GM20431 (cell line): ENCODE measurements around the gene MAP7.

ENCODE experiments used
- in situ Hi-C: fragments of 300-500 bp; cut with MseI, MboI; formaldehyde crosslinking; loops from one replicate; pipeline ENCODE4 v1.15.0; 2020; ENCODE audit warnings: low sequenced_read_pairs; ENCODE audit not compliant: unreplicated experiment

Gene MAP7

DNA sequence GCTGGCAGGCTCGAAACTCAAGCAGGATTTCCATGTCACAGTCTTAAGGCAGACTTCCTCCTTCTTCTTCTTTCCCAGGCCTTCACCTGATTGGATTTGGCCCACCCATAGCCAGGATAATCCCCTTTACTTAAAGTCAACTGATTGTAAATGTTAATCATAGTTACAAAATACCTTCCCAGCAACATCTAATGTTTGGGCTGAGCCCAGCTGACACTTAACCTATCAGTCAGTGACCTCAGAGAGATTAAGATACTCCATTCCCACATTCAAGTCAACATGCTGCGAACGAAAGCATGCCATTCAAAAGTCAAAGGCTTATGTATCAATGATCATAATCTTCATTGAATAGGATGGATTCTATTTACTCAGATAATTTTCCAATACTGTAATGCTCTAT is 16.0 kb downstream of the MAP7 start:
- in situ Hi-C loops: no loop called here

DNA sequence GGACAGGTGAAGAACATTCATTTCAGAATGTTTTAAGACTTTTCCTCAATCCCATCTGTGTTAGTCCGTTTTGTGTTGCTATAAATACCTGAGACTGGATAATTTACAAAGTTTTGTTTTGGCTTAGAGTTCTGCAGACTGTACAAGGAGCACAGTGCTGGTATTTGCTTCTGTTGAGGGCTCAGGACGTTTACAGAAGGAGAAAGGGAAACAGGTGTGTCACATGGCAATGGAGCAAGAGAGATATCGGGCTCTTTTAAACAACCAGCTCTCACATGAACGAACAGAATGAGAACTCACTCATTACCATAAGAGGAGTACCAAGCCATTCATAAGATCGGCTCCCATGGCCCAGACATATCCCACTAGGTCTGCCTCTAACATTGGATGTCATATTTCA is 16.7 kb downstream of the MAP7 start:
- in situ Hi-C loops: no loop called here

DNA sequence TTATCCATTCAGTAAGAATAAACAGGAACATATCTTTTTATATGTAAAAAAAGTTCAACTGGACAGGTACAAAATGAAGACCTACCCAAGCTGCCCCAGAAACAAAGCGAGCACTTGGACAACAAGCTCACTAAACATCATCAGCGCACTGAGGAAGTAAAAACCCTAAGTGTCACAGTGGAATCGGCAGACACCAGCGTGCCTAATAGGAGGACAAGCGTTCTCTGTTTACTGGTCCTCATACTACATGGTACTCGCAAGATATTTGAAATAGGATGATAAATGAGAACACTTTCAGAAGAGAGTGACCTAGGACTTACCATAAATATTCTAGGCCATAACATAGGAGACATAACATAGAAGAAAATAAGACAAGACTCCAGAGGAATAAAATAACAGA is 18.2 kb downstream of the MAP7 start:
- in situ Hi-C loops: no loop called here

DNA sequence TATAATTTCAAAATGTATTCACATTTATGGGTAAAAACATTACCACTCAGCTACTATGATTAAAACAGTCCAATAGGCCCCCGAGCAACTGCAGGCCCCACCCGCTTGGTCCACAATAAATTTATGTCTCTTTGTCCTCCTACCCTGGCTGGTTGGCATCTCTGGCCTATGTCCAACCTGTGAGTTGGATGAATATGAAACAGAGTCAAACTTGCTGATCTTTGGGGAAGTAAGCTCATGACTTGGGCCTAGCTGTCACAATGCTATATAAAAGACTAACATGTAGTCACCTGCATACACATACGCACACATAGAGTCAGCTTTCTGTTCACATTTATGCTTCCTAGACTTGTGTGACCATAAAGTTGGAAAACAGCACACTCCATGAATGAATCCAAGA is 20.5 kb downstream of the MAP7 start:
- in situ Hi-C loops: no loop called here

DNA sequence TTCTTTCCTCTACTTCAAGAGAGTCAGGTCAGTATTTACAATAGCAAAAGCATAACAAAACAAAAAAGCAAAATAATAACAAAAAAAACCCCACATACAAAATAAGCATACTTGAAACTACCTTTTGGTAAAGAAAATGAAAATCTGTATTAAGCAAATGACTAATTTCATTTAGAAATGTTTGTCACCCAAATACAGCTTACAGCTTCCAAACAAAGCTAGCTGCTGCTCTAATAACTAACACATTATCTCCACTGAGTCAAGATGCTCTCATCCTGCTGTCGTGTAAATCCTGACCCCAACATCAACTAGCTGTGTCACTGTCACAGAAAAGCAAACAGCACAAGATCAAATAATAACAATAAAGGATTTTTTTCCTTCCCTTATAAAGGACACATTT is 21.7 kb downstream of the MAP7 start:
- in situ Hi-C loops: no loop called here

DNA sequence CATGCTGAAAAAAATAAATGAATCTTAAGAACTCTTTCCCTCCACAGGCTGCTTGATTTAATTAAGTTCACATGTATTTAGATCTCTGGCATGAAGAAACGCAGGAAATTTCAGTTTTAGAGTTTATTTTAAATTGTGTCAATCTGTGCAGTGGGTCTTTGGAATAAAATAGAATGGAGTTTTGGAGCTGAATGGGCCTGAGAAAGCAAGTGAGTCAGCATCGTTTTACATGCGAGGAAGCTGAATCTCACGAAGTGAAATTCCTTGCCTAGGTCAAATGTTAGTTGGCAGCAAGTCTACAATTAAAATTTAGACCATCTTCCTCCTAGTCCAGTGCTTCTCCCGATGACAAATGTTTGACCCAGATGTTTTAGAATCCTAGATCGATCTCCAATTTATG is 22.4 kb downstream of the MAP7 start:
- in situ Hi-C loops: no loop called here

DNA sequence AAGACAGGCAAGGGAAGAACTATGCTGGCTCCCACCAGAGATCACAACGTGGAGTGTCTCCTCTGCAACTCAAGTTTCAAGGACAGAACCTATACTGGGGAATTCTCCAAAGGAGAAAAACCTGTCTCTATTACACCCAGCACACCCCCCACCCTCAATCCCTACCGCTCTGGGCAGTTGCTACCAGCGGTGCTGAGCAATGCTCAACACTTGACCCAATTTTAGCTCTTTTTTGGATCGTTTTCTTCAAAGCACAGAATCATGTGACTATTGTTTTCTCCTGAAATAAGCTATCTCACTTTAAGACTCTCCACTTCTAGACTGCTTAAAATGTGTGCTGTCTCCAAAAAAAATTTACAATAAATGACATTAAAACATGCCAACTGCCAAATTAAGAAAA is 23.3 kb downstream of the MAP7 start:
- in situ Hi-C loops: no loop called here

DNA sequence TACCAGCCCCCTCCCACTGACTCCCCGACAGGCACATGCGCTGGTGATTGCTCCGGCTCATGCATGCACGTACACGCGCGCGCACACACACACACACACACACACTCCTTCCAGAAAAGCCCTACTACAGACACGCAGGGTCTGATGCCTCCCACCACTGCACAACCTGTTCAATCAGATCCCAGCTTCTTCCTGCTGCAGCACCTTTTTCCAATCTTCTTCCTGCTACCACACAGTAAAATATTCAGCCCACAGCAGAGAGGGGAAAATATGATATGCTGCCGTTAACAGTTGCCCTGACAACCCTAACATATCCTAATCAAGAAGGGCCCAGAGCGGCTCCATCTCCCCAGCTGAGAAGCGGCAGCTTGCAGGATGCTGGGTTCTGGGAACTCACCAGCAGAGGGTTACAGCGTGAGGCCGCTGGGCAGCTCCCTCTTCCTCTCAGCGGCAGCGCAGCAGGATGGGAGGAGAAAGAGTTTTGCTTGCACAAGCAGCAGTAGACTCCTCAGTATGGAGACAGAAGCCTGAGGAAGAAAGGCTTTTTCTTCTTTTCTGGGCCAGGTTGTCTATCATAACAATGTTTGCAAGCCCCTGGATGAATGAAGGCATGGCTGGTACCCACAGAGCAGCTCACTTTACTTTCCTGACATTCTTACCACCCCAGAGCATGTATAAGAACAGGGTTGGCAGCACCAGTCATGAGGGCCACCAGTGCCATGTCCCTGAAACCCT is 23.9 kb downstream of the MAP7 start:
- in situ Hi-C loops: no loop called here

DNA sequence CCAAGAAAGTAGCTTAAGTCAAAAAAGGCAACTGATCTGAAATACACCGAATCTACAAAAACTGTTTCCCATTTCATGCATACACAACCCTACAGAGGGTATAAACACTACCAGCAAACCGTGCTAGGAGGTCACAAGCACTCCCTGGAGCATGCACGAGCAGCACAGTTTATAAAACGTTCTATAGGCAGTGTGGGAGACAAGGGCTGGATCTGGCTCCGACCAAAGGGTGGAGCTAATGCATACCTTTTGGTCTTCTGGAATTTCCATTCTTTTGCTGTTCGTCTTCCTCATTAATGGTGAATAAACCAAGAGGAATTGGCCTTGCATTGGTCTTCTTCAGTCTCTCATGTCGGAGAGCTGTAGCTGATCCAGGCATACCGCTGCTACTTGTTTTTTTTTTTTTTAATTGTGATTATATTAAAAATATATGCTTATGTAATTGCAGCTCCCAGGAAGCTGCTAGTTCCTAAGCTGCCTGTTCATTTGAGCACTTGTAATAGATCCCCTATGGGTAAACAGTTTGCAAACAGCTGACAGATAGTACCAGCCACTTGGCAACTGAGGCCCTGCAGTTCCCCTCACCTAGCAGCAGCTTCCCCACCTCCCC is 24.5 kb downstream of the MAP7 start:
- in situ Hi-C loops: no loop called here

DNA sequence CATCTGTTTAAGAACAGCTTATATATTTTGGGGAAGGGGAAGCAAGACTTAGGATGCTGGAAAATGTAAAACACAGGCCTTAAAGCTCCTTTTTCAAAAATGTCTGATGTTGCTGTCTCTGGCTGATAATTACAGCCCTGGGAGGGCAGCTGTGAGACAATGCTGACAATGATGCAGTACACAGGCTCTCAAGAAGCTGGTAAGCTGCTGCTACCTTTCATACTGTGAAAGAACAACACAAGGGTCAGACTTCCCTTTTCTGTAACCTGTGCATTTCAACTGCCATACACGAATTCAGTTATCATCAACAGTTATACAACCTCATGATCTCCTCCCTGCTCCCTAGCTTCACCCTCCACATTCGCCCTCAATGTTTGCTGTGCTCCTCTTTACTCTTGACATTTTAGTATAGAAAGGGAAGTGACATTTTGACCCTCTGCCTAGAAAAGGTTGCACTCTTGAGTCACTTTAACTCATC is 25.2 kb downstream of the MAP7 start:
- in situ Hi-C loops: no loop called here

DNA sequence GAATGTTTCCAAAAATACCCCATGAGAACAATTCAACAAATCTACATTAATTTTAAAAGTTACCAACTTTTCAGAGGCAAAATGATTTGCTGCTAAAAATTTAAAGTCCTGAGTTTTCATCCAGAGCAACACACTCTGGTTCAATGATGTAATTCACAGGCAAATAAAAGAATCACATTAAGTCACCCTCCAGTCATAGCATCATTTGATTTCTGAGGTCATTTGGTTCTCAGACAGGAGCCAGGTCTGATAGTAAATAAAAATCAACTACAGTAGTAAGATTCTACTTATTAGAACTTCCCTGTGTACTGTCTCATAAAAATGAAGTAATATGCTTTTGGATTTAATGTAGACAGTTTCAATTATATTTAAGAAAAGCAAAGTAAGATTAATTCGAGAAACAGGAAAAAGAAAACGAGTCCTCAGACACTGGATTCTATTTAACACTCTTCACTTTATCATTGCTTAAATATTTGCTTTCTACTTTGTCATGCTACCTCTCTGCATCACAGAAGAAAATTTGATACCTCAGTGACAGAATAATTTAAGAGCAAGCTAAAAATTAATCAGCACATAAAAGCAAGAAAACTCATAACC is 25.8 kb downstream of the MAP7 start:
- in situ Hi-C loops: no loop called here

DNA sequence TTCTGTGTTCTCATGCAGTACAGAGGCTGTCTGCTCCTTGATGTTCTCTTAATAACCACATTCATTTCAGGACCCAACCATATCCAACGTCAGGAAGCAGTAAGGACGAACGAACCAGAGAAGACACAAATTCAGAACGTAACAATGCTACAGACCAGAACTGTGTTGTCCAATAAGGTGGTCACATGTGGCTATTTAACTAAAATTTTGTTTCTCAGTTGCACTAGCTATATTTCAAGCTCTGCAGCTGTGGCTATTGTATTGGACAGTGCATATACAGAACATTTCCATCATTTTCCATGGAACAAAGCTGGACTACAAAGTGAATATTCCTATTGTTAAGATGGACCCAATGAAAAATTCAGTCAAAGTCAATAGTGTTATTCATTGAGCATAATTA is 27.0 kb downstream of the MAP7 start:
- in situ Hi-C loops: no loop called here

DNA sequence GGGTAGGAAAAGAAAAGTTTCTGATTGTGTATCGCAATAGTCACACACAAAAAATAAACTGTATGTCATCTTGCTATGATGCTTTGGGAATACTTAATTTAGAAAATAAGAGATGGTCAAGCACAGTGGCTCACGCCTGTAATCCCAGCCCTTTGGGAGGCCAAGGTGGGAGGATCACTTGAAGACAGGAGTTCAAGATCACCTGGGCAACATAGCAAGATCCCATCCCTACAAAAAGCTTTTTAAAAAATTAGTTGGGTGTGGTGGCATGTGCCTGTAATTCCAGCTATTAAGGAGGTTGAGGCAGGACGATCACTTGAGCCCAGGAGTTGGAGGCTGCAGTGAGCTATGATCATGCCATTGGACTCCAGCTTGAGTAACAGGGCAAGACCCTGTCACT is 27.6 kb downstream of the MAP7 start:
- in situ Hi-C loops: no loop called here

DNA sequence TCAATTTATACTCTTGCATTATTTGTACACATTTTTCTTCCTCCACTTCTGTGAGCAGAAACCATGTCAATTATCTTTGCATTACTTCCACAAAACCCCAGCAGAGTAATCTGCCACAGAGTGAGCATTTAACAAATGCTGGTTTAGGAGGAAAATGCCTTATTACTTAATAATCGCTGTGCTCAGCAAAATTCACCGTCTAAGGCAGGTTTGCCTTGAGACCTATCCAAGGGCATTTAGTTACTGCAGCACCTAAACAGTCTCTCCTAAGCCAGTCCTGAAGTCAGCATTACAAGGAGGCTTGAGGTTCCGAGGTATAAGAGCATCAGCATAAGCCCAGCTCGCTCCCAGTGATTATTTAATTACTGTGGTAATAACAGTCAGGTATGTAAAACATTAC is 28.3 kb downstream of the MAP7 start:
- in situ Hi-C loops: no loop called here

DNA sequence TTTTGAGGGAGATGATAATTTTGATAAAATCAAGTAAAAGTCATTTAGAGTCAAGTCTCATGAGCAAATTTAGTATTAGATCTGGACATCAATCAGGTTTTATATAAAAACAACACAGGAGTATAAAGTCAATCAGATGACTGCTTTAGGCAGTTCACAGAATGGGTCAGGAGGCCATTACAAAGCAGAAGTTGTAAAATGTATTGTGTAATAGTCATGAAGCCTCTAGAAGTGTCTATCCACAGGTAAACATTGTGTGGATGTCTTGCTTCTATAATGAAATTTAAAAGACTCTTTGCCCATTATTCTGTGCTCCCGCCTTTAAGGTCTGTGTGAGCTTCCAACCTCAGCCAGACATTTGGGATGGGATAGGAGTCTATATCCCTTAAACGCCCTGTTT is 28.8 kb downstream of the MAP7 start:
- in situ Hi-C loops: no loop called here

DNA sequence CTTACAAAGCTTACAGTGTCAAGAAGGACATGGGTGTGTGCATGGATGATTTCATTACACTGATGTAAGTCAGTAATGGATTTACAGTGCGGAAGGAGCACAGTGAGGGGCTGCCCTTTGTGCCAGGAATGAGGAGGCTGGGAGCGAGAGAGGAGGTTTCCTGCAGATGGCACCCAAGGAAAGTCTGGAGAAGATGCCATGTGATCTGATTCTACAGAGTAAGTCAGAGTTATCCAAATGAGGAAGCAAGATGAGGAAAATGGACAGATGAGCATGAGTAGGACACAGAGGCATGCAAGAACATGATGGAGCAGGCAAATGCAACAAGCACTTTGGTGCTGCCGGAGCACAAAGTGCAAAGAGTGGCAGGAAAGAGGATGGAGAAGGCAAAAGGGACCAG is 29.7 kb downstream of the MAP7 start:
- in situ Hi-C loops: no loop called here

DNA sequence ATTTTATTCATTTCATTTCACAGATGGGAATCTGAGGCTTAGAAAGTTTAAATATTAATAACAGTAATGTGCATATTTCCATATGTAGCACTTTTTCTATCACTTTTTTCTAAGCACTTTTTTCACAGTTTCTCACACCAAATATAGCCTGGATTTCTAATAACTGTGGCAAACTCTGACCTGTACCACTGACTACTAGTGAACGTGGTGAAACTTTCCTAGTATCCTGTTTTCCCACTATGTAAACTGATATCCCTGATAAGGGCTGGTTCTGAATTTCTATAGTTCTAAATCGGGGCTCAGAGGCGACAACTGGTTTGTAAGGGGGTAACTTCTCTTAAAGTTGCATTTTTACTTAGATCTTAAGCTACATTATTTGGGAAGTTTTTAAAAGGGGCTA is 32.6 kb downstream of the MAP7 start:
- in situ Hi-C loops: no loop called here

DNA sequence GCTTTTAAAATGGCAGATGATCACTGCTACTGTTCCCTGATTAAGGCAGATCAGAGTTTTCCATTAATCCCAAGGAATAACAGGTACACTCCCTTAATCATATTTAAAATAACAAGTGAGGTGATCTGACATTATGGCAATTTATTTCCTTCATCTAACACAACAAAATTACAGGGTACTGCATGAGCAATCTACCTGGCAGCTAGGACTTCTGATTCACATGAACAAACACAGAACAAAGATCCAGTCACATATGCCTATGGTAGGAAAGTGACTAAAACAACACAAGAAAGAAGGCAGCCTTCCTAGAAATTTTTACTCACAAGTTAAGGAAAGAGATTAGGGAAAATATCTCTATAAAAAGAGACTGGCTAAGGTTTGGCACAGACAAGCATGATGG is 33.2 kb downstream of the MAP7 start:
- in situ Hi-C loops: no loop called here

DNA sequence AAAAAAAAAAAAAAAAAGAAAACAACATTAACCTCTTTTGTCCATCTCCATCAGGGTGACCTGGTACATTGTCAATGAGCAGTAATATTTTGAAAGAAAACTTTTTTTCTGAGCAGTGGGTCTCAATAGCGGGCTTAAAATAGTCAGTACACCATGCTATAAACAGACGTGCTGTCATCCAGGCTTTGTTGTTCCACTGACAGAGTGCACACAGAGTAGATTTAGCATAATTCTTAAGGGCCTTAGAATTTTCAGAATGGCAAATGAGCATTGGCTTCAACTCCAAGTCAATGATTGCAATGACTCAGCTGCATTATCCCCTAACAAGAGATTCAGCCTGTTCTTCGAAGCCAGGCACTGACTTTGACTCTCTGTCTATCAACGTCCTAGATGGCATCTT is 35.6 kb downstream of the MAP7 start:
- in situ Hi-C loops: no loop called here

DNA sequence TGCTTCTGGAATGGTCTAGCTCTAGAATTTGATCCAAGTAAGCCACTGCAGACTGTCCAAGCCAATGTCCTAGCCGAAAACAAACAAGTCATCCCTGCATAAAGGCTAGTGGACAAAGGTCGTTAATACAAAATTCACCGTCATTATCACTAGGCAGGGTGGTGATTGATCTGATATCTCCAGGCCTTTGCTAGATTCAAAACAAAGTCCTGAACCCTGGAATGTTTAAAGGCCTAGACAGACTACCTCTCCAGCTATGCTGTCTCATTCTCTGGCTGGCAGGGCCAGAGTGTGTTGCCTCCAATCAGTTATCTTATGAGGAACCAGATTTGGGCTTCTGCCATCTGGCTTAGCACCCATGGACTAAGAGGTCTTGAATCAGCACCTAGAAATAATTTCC is 38.3 kb downstream of the MAP7 start:
- in situ Hi-C loops: no loop called here

DNA sequence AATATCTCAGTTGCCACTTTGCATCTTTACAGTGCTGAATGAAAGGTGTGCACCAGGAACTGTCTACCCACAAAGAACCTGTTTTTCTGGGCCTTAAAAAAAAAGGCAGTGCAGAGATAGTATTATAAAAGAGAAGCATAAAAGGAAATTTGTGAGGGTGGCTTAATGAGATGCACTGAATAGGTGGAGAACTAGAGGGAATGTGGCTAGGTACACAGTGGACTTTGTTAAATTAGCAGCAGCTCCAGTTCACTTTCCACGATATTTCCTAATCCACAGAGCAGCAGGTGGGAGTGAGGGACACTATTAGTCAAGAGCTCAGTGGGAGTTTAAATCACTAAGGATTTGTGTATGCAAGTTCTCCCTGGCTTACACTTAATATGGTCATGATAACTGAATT is 38.8 kb downstream of the MAP7 start:
- in situ Hi-C loops: no loop called here

DNA sequence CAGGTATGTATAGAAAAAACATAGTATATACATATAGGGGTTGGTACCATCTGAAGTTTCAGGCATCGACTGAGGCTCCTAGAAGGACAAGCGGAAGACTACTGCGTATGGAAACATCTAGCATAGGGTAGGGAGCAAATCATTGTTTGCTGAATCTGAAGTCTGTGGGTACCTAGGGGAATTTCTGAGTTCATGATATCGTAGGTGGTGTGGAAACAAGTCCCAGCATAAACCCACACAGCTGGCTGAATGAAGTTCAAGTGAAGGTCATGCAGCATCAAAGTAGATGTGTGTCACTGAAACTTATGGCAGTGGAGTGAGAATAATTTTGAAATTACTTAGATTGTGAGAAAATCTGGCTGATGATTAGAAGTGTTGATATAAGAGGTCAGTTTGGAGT is 39.4 kb downstream of the MAP7 start:
- in situ Hi-C loops: no loop called here
